Endothelial cell of umbilical vein (primary cell): ENCODE results near the gene RPS6KA5. TPM values are rescaled to one million over a fixed set of nuclear protein-coding genes. Genes with fewer than 3 reads are reported as not detected.

Experiments
- BruUV-seq: library from RNA; stranded (reverse); fragments of 400-500 nt; replicated peaks from 2 replicates; lab custom pipeline; 2021; lab: Mats Ljungman, UMichigan
- CTCF ChIA-PET: fragments of 300-600, 350-600 bp; sonication (Branson Sonifier 250); formaldehyde crosslinking; loops from one replicate; lab custom pipeline; 2021; ENCODE audit warnings: antibody characterized with exemption, inconsistent platforms; lab: Charles Lee
- POLR2A ChIA-PET: fragments of 300-600, 350-600 bp; sonication (Branson Sonifier 250); formaldehyde crosslinking; loops from one replicate; lab custom pipeline; 2021; ENCODE audit warnings: antibody characterized with exemption, inconsistent platforms; lab: Charles Lee
- DNase-seq: peaks from one replicate; pipeline ENCODE4 v3.0.0-alpha.2; 2011; ENCODE audit warnings: low read depth, low spot score
- FAIRE-seq: peaks from 2 replicates; lab custom pipeline; 2011; peaks lifted over from hg19 to GRCh38; lab: Jason Lieb, UNC
- H2AFZ ChIP-seq: 2 replicates; pipeline ENCODE4 v1.6.0; 2012; ENCODE audit warnings: low read depth, low read length, control low read depth, inconsistent platforms
- H3K27ac ChIP-seq: 2 replicates; pipeline ENCODE4 v1.5.1; 2011; ENCODE audit warnings: low read depth, mild to moderate bottlenecking, control low read depth, low read length, moderate library complexity; ENCODE audit not compliant: insufficient read depth
- H3K27me3 ChIP-seq, 2 experiments: 2 replicates each; pipeline versions ENCODE4 v1.6.0 to v1.6.1; 2011; ENCODE audit warnings: low read length in 2 of 2, mixed read lengths in 1 of 2; ENCODE audit not compliant: control insufficient read depth in 2 of 2, insufficient read depth in 2 of 2
- H3K36me3 ChIP-seq, 2 experiments: 2 replicates in 1 of 2; 3 replicates in 1 of 2; pipeline ENCODE4 v1.5.1; 2011; ENCODE audit warnings: low read length in 2 of 2, mild to moderate bottlenecking in 1 of 2, moderate library complexity in 1 of 2; ENCODE audit not compliant: control insufficient read depth in 2 of 2, insufficient read depth in 2 of 2; ENCODE audit errors: extremely low read depth in 1 of 2
- H3K4me1 ChIP-seq: 3 replicates; pipeline ENCODE4 v1.5.1; 2011; ENCODE audit warnings: mild to moderate bottlenecking, low read length; ENCODE audit not compliant: control insufficient read depth, insufficient read depth; ENCODE audit errors: extremely low read depth
- H3K4me2 ChIP-seq: 2 replicates; pipeline ENCODE4 v1.6.1; 2011; ENCODE audit warnings: low read length, control low read depth, mixed read lengths; ENCODE audit not compliant: insufficient read depth
- H3K4me3 ChIP-seq, 3 experiments: fragments of 200-600 bp in 1 of 3; sonication (generic), shearing (Covaris generic) in 1 of 3; replicated peaks in 1 of 3; 2 replicates each; pipeline ENCODE4 v1.5.1; 2011 to 2016; ENCODE audit warnings: control low read depth in 3 of 3, low read length in 3 of 3, mild to moderate bottlenecking in 2 of 3, inconsistent platforms in 1 of 3, low read depth in 1 of 3, moderate library complexity in 1 of 3; ENCODE audit not compliant: insufficient read depth in 1 of 3
- H3K79me2 ChIP-seq: 2 replicates; pipeline ENCODE4 v1.6.0; 2012; ENCODE audit warnings: low read length, inconsistent platforms; ENCODE audit not compliant: control insufficient read depth, insufficient read depth
- H3K9ac ChIP-seq: replicated peaks from 2 replicates; pipeline ENCODE3; 2011; ENCODE audit warnings: low read length, control low read depth; ENCODE audit not compliant: insufficient read depth; ENCODE audit errors: extremely low read depth
- H3K9me1 ChIP-seq: replicated peaks from 3 replicates; pipeline ENCODE4 v1.6.0; 2011; ENCODE audit warnings: mild to moderate bottlenecking, low read length; ENCODE audit not compliant: control insufficient read depth, insufficient read depth; ENCODE audit errors: extremely low read depth
- H3K9me3 ChIP-seq: replicated peaks from 2 replicates; pipeline ENCODE4 v1.5.1; 2012; ENCODE audit warnings: low read length, inconsistent platforms; ENCODE audit not compliant: control insufficient read depth, insufficient read depth
- H4K20me1 ChIP-seq: replicated peaks from 2 replicates; pipeline ENCODE3; 2011; ENCODE audit warnings: mild to moderate bottlenecking, low read length; ENCODE audit not compliant: control insufficient read depth, insufficient read depth; ENCODE audit errors: extremely low read depth
- EZH2 ChIP-seq: IDR thresholded peaks from 2 replicates; pipeline ENCODE4 v1.6.1; 2012; ENCODE audit warnings: borderline replicate concordance, low read depth, mild to moderate bottlenecking, moderate library complexity, low read length, inconsistent platforms; ENCODE audit not compliant: severe bottlenecking
- FOS ChIP-seq: IDR thresholded peaks from 2 replicates; pipeline ENCODE4 v1.6.1; 2011; ENCODE audit warnings: mild to moderate bottlenecking, low read length, moderate library complexity, borderline replicate concordance; ENCODE audit not compliant: insufficient read depth
- GATA2 ChIP-seq: IDR thresholded peaks from 2 replicates; pipeline ENCODE4 v1.7.0; 2011; ENCODE audit warnings: low read depth, mild to moderate bottlenecking, moderate library complexity, mixed read lengths, low read length; ENCODE audit not compliant: insufficient read length, insufficient read depth
- JUN ChIP-seq: IDR thresholded peaks from 2 replicates; pipeline ENCODE4 v1.6.1; 2011; ENCODE audit warnings: borderline replicate concordance, low read depth; ENCODE audit not compliant: insufficient read length, insufficient read depth
- MYC ChIP-seq: IDR thresholded peaks from one replicate; pipeline ENCODE4 v1.6.1; 2011; ENCODE audit warnings: mild to moderate bottlenecking, low read depth, low read length
- POLR2A ChIP-seq: IDR thresholded peaks from 2 replicates; pipeline ENCODE4 v1.6.1; 2012; ENCODE audit warnings: low read depth, mild to moderate bottlenecking, control low read depth, low read length
- POLR2AphosphoS5 ChIP-seq: IDR thresholded peaks from 2 replicates; pipeline ENCODE4 v1.6.1; 2012; ENCODE audit warnings: low read depth, mild to moderate bottlenecking, control low read depth, low read length, moderate library complexity; ENCODE audit not compliant: insufficient read depth
- dilution Hi-C: fragments of 300-500 bp; cut with MboI; formaldehyde crosslinking; loops from one replicate; pipeline ENCODE4 v1.15.0; 2019; ENCODE audit warnings: low sequenced_read_pairs; ENCODE audit not compliant: extremely low pct_ligation_motif_present
- intact Hi-C: fragments of 100-400 bp; cut with micrococcal nuclease; formaldehyde crosslinking; loops from one replicate; pipeline ENCODE4 v1.10.0; 2022
- polyA plus RNA-seq, 4 experiments: library from polyadenylated mRNA; depleted of rRNA in 3 of 4; stranded (reverse) in 3 of 4; unstranded in 1 of 4; fragments of >200 nt; gene quantifications; 2 replicates each; pipeline versions ENCODE4 v1.2.1 to v1.2.3, GENCODE V29; 2011 to 2012; ENCODE audit warnings: missing spikeins in 1 of 4
- total RNA-seq: library from RNA; stranded (reverse); gene quantifications from 2 replicates; pipeline ENCODE4 v1.2.3, GENCODE V29; 2021
- TF ChIP-seq, protein P1 (sequence below): IDR thresholded peaks from 2 replicates; pipeline ENCODE4 v1.6.1; 2011; ENCODE audit not compliant: insufficient read depth, insufficient read length
- TF ChIP-seq, protein P2 (sequence below), 2 donors: IDR thresholded peaks; 1 replicate in 1 of 2; 2 replicates in 1 of 2; pipeline ENCODE4 v1.5.1; 2011; ENCODE audit warnings: low read length in 2 of 2, mild to moderate bottlenecking in 2 of 2, moderate library complexity in 2 of 2, control low read depth in 1 of 2, inconsistent platforms in 1 of 2, low read depth in 1 of 2; ENCODE audit not compliant: insufficient read depth in 1 of 2; ENCODE audit errors: extremely low read depth in 1 of 2

Gene RPS6KA5
- total and polyA plus RNA-seq, 2 donors (not counting 3 experiments of a cell fraction or from before 2014, with no cell fraction given) = 2.9 to 5.4 TPM

DNA sequence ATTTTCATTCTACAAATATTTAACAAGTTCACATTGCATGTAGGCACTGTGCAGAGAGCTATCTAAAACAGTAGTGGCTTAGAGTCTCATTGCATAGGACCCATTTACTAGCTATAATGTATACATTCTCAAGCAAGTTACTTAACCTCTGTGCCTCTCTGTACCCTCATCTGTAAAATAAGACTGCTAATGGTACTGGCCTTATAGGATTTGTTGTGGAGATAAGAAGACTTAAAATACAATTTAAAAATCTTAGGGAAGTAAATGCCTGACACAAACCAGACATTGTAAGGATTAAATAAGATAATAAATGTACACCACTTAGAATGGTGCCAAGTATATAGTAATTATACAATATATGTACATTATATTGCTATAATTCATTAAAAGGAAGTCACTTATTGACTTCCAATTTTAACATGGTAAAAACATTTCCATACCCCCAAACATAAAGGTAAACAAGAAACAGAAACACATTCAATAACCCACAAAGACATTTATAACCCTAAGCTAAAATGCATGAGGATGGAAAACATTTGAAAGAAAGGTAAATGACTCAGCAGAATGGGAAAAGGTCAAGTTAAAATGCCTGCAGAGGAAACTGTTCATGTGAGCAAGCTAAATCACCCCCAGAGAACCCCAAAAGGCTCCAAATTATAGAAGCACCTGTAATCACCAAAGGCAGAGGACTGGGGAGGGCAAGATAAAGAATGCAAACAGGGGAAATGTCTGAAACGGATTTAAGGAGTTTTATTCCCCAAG, 30.8 kb downstream of the RPS6KA5 start:
- no peaks in the 10 kb centered on the region for H4K20me1 ChIP-seq
- ChIA-PET POLR2A (no interaction called here), CTCF (interaction anchor here (0.9 to 1.0 kb wide), 2 partner anchors 17 to 19 kb away, joined by 3 read pairs; no protein-coding TSS in a partner anchor)
- no peak overlapping the region for H3K4me3 ChIP-seq
- DNase-seq = peak; percentile 32
- no peaks in the 10 kb centered on the region for H3K9me1 ChIP-seq
- no peak overlapping the region for H2AFZ ChIP-seq
- no peaks in the 10 kb centered on the region for H3K36me3 ChIP-seq
- dilution Hi-C loops (no loop called here), intact Hi-C loops (no loop called here)
- TF ChIP-seq, protein P1, sequence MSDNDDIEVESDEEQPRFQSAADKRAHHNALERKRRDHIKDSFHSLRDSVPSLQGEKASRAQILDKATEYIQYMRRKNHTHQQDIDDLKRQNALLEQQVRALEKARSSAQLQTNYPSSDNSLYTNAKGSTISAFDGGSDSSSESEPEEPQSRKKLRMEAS = no peak
- no peak for TF ChIP-seq GATA2
- TF ChIP-seq MYC = no peak
- TF ChIP-seq POLR2AphosphoS5 = no peak
- TF ChIP-seq EZH2 = no peak
- no peak for TF ChIP-seq JUN
- TF ChIP-seq POLR2A = no peak
- TF ChIP-seq, protein P2, sequence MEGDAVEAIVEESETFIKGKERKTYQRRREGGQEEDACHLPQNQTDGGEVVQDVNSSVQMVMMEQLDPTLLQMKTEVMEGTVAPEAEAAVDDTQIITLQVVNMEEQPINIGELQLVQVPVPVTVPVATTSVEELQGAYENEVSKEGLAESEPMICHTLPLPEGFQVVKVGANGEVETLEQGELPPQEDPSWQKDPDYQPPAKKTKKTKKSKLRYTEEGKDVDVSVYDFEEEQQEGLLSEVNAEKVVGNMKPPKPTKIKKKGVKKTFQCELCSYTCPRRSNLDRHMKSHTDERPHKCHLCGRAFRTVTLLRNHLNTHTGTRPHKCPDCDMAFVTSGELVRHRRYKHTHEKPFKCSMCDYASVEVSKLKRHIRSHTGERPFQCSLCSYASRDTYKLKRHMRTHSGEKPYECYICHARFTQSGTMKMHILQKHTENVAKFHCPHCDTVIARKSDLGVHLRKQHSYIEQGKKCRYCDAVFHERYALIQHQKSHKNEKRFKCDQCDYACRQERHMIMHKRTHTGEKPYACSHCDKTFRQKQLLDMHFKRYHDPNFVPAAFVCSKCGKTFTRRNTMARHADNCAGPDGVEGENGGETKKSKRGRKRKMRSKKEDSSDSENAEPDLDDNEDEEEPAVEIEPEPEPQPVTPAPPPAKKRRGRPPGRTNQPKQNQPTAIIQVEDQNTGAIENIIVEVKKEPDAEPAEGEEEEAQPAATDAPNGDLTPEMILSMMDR (IDR thresholded peaks at IDR 0.05; ENCODE audit: extremely low read depth in 1 of 2, insufficient read depth in 1 of 2, low read depth in 1 of 2, low read length in 2 of 2) = no peak
- no peak for TF ChIP-seq FOS
- no peaks in the 10 kb centered on the region for H3K9me3 ChIP-seq
- no peaks in the 10 kb centered on the region for H3K27me3 ChIP-seq
- no peaks in the 10 kb centered on the region for H3K79me2 ChIP-seq
- peaks cover 6% of the 10 kb centered on the region for H3K4me1 ChIP-seq
- no peak overlapping the region for H3K27ac ChIP-seq
- H3K9ac ChIP-seq = no peak overlapping the region
- H3K4me2 ChIP-seq = no peak overlapping the region
- FAIRE-seq = no peak
- no TSS peak for BruUV-seq
